Islet of Langerhans (tissue), 1 donor: ENCODE data around the gene FCER1A.
"Not testable (repeated sequence)": the region's sequence is repeated elsewhere in the genome, so short reads cannot be mapped to it uniquely, and the experiment has no call there.

Experiments
- FAIRE-seq: peaks from one replicate; lab custom pipeline; 2011; peaks lifted over from hg19 to GRCh38; lab: Jason Lieb, UNC

FCER1A gene

GRCh38 chr1:159302095-159302494 is at the start of gene FCER1A:
TSS of gene FCER1A (plus strand) at chr1:159302336. CDS start at chr1:159302365, 29 bp downstream.
- FAIRE-seq = no peak

GRCh38 chr1:159261311-159261710 is 40.8 kb upstream of the FCER1A start:
- FAIRE-seq = no peak

- FAIRE-seq = no peak
These were observed 40.2 kb upstream of the FCER1A start for GRCh38 chr1:159261721-159262494.

- no peak for FAIRE-seq
These were observed 35.3 kb upstream of the FCER1A start for GRCh38 chr1:159266832-159267231.

GRCh38 chr1:159274631-159275030 is 27.5 kb upstream of the FCER1A start:
- FAIRE-seq = no peak

- FAIRE-seq = no peak
These were observed 26.2 kb upstream of the FCER1A start for GRCh38 chr1:159275891-159276290.

- no peak for FAIRE-seq
These were observed 22.4 kb upstream of the FCER1A start for GRCh38 chr1:159279773-159280172.

- FAIRE-seq = no peak
These were observed 20.0 kb upstream of the FCER1A start for GRCh38 chr1:159282118-159282517.

- FAIRE-seq = no peak
These were observed 13.1 kb upstream of the FCER1A start for GRCh38 chr1:159289060-159289459.

- no peak for FAIRE-seq
These were observed 10.7 kb upstream of the FCER1A start for GRCh38 chr1:159291424-159291823.

- no peak for FAIRE-seq
These were observed 5.3 kb upstream of the FCER1A start for GRCh38 chr1:159296706-159297375.

- no peak for FAIRE-seq
These were observed 2.0 kb upstream of the FCER1A start for GRCh38 chr1:159300146-159300545.

GRCh38 chr1:159307346-159308020 is 5.3 kb downstream of the FCER1A start:
- FAIRE-seq = no peak

- no peak for FAIRE-seq
These were observed 9.5 kb downstream of the FCER1A start for GRCh38 chr1:159311679-159312078.

GRCh38 chr1:159315381-159315780 is 13.2 kb downstream of the FCER1A start:
- no peak for FAIRE-seq

GRCh38 chr1:159318784-159319551 is 16.8 kb downstream of the FCER1A start:
- FAIRE-seq = no peak

GRCh38 chr1:159334797-159335196 is 32.7 kb downstream of the FCER1A start:
- no peak for FAIRE-seq

- no peak for FAIRE-seq
These were observed 35.9 kb downstream of the FCER1A start for GRCh38 chr1:159338018-159338417.

- FAIRE-seq = no peak
These were observed 37.4 kb downstream of the FCER1A start for GRCh38 chr1:159339536-159339935.

- FAIRE-seq = no peak
These were observed 39.6 kb downstream of the FCER1A start for GRCh38 chr1:159341736-159342135.

- no peak for FAIRE-seq
These were observed 40.8 kb downstream of the FCER1A start for GRCh38 chr1:159342761-159343425.

GRCh38 chr1:159349374-159349773 is 47.2 kb downstream of the FCER1A start:
- FAIRE-seq = not testable (repeated sequence)
